ENCODE data around the gene ELF4. TPM values are rescaled to one million over a fixed set of nuclear protein-coding genes. Genes with fewer than 3 reads are reported as not detected.

ELF4 gene
- polyA plus RNA-seq, 1 donor from 2014 or later, result not detected

- no peak for TF ChIP-seq CTCF (IDR thresholded peaks at IDR 0.05; ENCODE audit: poor library complexity, severe bottlenecking)
- TF ChIP-seq REST (IDR thresholded peaks at IDR 0.05; ENCODE audit: borderline replicate concordance), result no peak
- no peak for TF ChIP-seq EP300 (conservative IDR thresholded peaks at IDR 0.05; ENCODE audit: poor library complexity, severe bottlenecking)
- no peak for TF ChIP-seq POLR2AphosphoS5 (IDR thresholded peaks at IDR 0.05)
- no peak for TF ChIP-seq RAD21 (conservative IDR thresholded peaks at IDR 0.05)
- no peak for TF ChIP-seq TAF1 (IDR thresholded peaks at IDR 0.05; ENCODE audit: low read depth)
- TF ChIP-seq SMC3 (conservative IDR thresholded peaks at IDR 0.05; ENCODE audit: poor library complexity), result no peak
- no peak for TF ChIP-seq EZH2 (IDR thresholded peaks at IDR 0.05; ENCODE audit: borderline replicate concordance, insufficient read depth, low read length, poor library complexity, severe bottlenecking)
- TF ChIP-seq MXI1 (conservative IDR thresholded peaks at IDR 0.05; ENCODE audit: poor library complexity, severe bottlenecking), result no peak
- no peaks in the 10 kb centered on the region for H4K20me1 ChIP-seq (ENCODE audit: insufficient read depth)
- H2AFZ ChIP-seq (ENCODE audit: low read depth, low read length), result no peak overlapping the region
- H3K79me2 ChIP-seq (replicated peaks; ENCODE audit: insufficient read depth, low read length), result no peaks in the 10 kb centered on the region
- no peaks in the 10 kb centered on the region for H3K36me3 ChIP-seq (ENCODE audit: insufficient read depth, low read length)
- H3K9ac ChIP-seq (ENCODE audit: low read length), result no peak overlapping the region
- H3K9me2 ChIP-seq (ENCODE audit: insufficient read depth, low read length), result no peaks in the 10 kb centered on the region
- H3K27me3 ChIP-seq (ENCODE audit: insufficient read depth, low read depth, low read length), result no peaks in the 10 kb centered on the region
- H3F3A ChIP-seq (ENCODE audit: insufficient read depth, low read length, poor library complexity, severe bottlenecking), result no peaks in the 10 kb centered on the region
- H3K4me3 ChIP-seq (ENCODE audit: low read length), result no peak overlapping the region
- H3K9me3 ChIP-seq (ENCODE audit: low read length), result no peaks in the 10 kb centered on the region
- H3K4me2 ChIP-seq (ENCODE audit: low read length), result no peak overlapping the region
- no peak overlapping the region for H3K27ac ChIP-seq (ENCODE audit: low read length)
Measured at GRCh38 chrX:130057209-130057608, 53.1 kb downstream of the ELF4 start.

GRCh38 chrX:130055899-130056298, 54.4 kb downstream of the ELF4 start:
- no peak for TF ChIP-seq TAF1 (IDR thresholded peaks at IDR 0.05; ENCODE audit: low read depth)

GRCh38 chrX:130055103-130055502, 55.2 kb downstream of the ELF4 start:
- Histone ChIP-seq H2AFZ (ENCODE audit: low read depth, low read length) (no peak overlapping the region), H3K36me3 (ENCODE audit: insufficient read depth, low read length) (no peaks in the 10 kb centered on the region), H4K20me1 (ENCODE audit: insufficient read depth) (no peaks in the 10 kb centered on the region), H3F3A (ENCODE audit: insufficient read depth, low read length, poor library complexity, severe bottlenecking) (no peaks in the 10 kb centered on the region), H3K9ac (ENCODE audit: low read length) (no peak overlapping the region), H3K9me3 (ENCODE audit: low read length) (no peaks in the 10 kb centered on the region), H3K9me2 (ENCODE audit: insufficient read depth, low read length) (no peaks in the 10 kb centered on the region), H3K4me2 (ENCODE audit: low read length) (no peak overlapping the region), H3K4me3 (ENCODE audit: low read length) (no peak overlapping the region), H3K79me2 (replicated peaks; ENCODE audit: insufficient read depth, low read length) (no peaks in the 10 kb centered on the region), H3K27me3 (ENCODE audit: insufficient read depth, low read depth, low read length) (no peaks in the 10 kb centered on the region), H3K27ac (ENCODE audit: low read length) (no peak overlapping the region)
- TF ChIP-seq MXI1 (conservative IDR thresholded peaks at IDR 0.05; ENCODE audit: poor library complexity, severe bottlenecking) (no peak), TAF1 (IDR thresholded peaks at IDR 0.05; ENCODE audit: low read depth) (no peak), RAD21 (conservative IDR thresholded peaks at IDR 0.05) (no peak), POLR2AphosphoS5 (IDR thresholded peaks at IDR 0.05) (no peak)

More at GRCh38 chrX:130055899-130056298, 54.4 kb downstream of the ELF4 start:
- no peaks in the 10 kb centered on the region for H3K9me2 ChIP-seq (ENCODE audit: insufficient read depth, low read length)
- no peaks in the 10 kb centered on the region for H3K27me3 ChIP-seq (ENCODE audit: insufficient read depth, low read depth, low read length)
- no peak overlapping the region for H3K27ac ChIP-seq (ENCODE audit: low read length)
- H4K20me1 ChIP-seq (ENCODE audit: insufficient read depth), result no peaks in the 10 kb centered on the region
- H3K9ac ChIP-seq (ENCODE audit: low read length), result no peak overlapping the region
- H3K4me3 ChIP-seq (ENCODE audit: low read length), result no peak overlapping the region
- H3F3A ChIP-seq (ENCODE audit: insufficient read depth, low read length, poor library complexity, severe bottlenecking), result no peaks in the 10 kb centered on the region
- no peak overlapping the region for H2AFZ ChIP-seq (ENCODE audit: low read depth, low read length)
- H3K9me3 ChIP-seq (ENCODE audit: low read length), result no peaks in the 10 kb centered on the region
- no peaks in the 10 kb centered on the region for H3K36me3 ChIP-seq (ENCODE audit: insufficient read depth, low read length)
- no peaks in the 10 kb centered on the region for H3K79me2 ChIP-seq (replicated peaks; ENCODE audit: insufficient read depth, low read length)
- no peak overlapping the region for H3K4me2 ChIP-seq (ENCODE audit: low read length)

Measured in neural cell (in vitro differentiated cells).